K562 (cell line): Measurements from ENCODE around the gene MUC7. TPM values are rescaled to one million over a fixed set of nuclear protein-coding genes. Genes with fewer than 3 reads are reported as not detected.

ENCODE experiments used
- ATAC-seq: fragments of 200-7000 bp; cut with Tn5 transposase; 3 replicates; pipeline ENCODE4 v1.9.1; 2020; ENCODE audit warnings: moderate library complexity
- BruUV-seq: library from RNA; stranded (reverse); fragments of 400-500 nt; replicated peaks from 2 replicates; lab custom pipeline; 2021; lab: Mats Ljungman, UMichigan
- CTCF ChIA-PET: fragments of 300-600 bp; formaldehyde crosslinking; extraction: SDS; loops from one replicate; lab custom pipeline; 2021; ENCODE audit warnings: low intra/inter-chr PET ratio; lab: Yijun Ruan, JAX
- POLR2A ChIA-PET: fragments of 300-600, 350-650 bp; sonication (Branson Sonifier 250); formaldehyde crosslinking; extraction: SDS; loops from one replicate; lab custom pipeline; 2021; ENCODE audit warnings: antibody characterized with exemption, inconsistent platforms; lab: Yijun Ruan, JAX
- DNase-seq, 4 experiments: peaks; one replicate each; pipeline versions ENCODE4 v3.0.0 to v3.0.0-alpha.2; 2011 to 2018; ENCODE audit warnings: low spot score in 3 of 4, mixed read lengths in 3 of 4; ENCODE audit errors: extremely low read depth in 1 of 4
- FAIRE-seq: peaks from 2 replicates; lab custom pipeline; 2011; peaks lifted over from hg19 to GRCh38; lab: Jason Lieb, UNC
- H2AFZ ChIP-seq: 2 replicates; pipeline ENCODE4 v1.6.0; 2011; ENCODE audit warnings: low read depth, low read length, control low read depth, inconsistent platforms
- H3K27ac ChIP-seq: fragments of 200-600 bp; 3 replicates; pipeline ENCODE4 v1.8.0; 2011; ENCODE audit warnings: low read depth, mild to moderate bottlenecking, control low read depth, inconsistent platforms, low read length, moderate library complexity, mixed read lengths; ENCODE audit errors: extremely low read depth
- H3K27me3 ChIP-seq, 2 experiments: fragments of 300-600 bp in 1 of 2; 2 replicates in 1 of 2; 3 replicates in 1 of 2; pipeline versions ENCODE4 v1.6.0 to v1.8.0; 2011; ENCODE audit warnings: inconsistent platforms in 2 of 2, low read length in 2 of 2, mild to moderate bottlenecking in 1 of 2, mixed read lengths in 1 of 2, moderate library complexity in 1 of 2; ENCODE audit not compliant: control insufficient read depth in 2 of 2, insufficient read depth in 2 of 2
- H3K36me3 ChIP-seq: fragments of 300-600 bp; 3 replicates; pipeline ENCODE4 v1.8.0; 2011; ENCODE audit warnings: mild to moderate bottlenecking, low read length, inconsistent platforms; ENCODE audit not compliant: control insufficient read depth, insufficient read depth
- H3K4me1 ChIP-seq, 2 experiments: fragments of 200-600 bp in 1 of 2; replicated peaks in 1 of 2; 2 replicates in 1 of 2; 3 replicates in 1 of 2; pipeline versions ENCODE4 v1.5.1 to v1.8.0; 2011; ENCODE audit warnings: inconsistent platforms in 2 of 2, low read length in 2 of 2, mild to moderate bottlenecking in 1 of 2, mixed read lengths in 1 of 2, moderate library complexity in 1 of 2; ENCODE audit not compliant: control insufficient read depth in 2 of 2, insufficient read depth in 2 of 2
- H3K4me2 ChIP-seq: 2 replicates; pipeline ENCODE4 v1.6.1; 2011; ENCODE audit warnings: low read length, control low read depth, inconsistent platforms, mixed read lengths; ENCODE audit not compliant: insufficient read depth
- H3K4me3 ChIP-seq: fragments of 200-600 bp; sonication (generic), shearing (Covaris generic); 2 replicates; pipeline ENCODE4 v1.5.1; 2016; ENCODE audit warnings: control low read depth, inconsistent platforms
- H3K79me2 ChIP-seq: fragments of 200-600 bp; 3 replicates; pipeline ENCODE4 v1.8.0; 2011; ENCODE audit warnings: low read length, inconsistent platforms; ENCODE audit not compliant: control insufficient read depth, insufficient read depth
- H3K9ac ChIP-seq, 2 experiments: 2 replicates each; pipeline versions ENCODE4 v1.6.0 to v1.6.1; 2011; ENCODE audit warnings: low read depth in 2 of 2, low read length in 2 of 2, control low read depth in 1 of 2, inconsistent platforms in 1 of 2, mild to moderate bottlenecking in 1 of 2, mixed read lengths in 1 of 2; ENCODE audit not compliant: insufficient read depth in 1 of 2
- H3K9me1 ChIP-seq: one replicate; pipeline ENCODE4 v1.6.0; 2011; ENCODE audit warnings: inconsistent platforms, mild to moderate bottlenecking, low read length, moderate library complexity; ENCODE audit not compliant: control insufficient read depth, insufficient read depth
- H3K9me3 ChIP-seq: replicated peaks from 2 replicates; pipeline ENCODE4 v1.5.1; 2011; ENCODE audit warnings: low read depth, low read length, inconsistent platforms; ENCODE audit not compliant: control insufficient read depth, insufficient read depth
- H4K20me1 ChIP-seq: replicated peaks from 2 replicates; pipeline ENCODE4 v1.6.1; 2011; ENCODE audit warnings: low read length, inconsistent platforms, mixed read lengths; ENCODE audit not compliant: control insufficient read depth, insufficient read depth
- ZNF165 ChIP-seq: fragments of 250-450 bp; sonication (Bioruptor Pico); IDR thresholded peaks from 2 replicates; pipeline ENCODE4 v1.4.0; 2020; ENCODE audit warnings: borderline replicate concordance
- ZNF212 ChIP-seq: fragments of 450-650 bp; formaldehyde crosslinking; IDR thresholded peaks from 2 replicates; pipeline ENCODE4 v1.4.0; 2020; ENCODE audit warnings: mild to moderate bottlenecking
- WGBS: fragments of 100-300 bp; shearing (Covaris generic); methylation state at CpG from one replicate; pipeline ENCODE4 v1.1.6; 2016; ENCODE audit warnings: low coverage, mixed read lengths; ENCODE audit not compliant: insufficient coverage; ENCODE audit errors: missing lambda C conversion rate; 5-methylcytosine and 5-hydroxymethylcytosine counted together
- in situ Hi-C: fragments of 300-500 bp; cut with MboI; formaldehyde crosslinking; loops from 4 replicates; pipeline ENCODE4 v1.15.0; 2018; ENCODE audit warnings: inconsistent platforms, mixed read lengths
- intact Hi-C: fragments of 100-400 bp; cut with micrococcal nuclease; formaldehyde crosslinking; loops from 2 replicates; pipeline ENCODE4 v1.14.2; 2022
- polyA plus RNA-seq, 8 experiments: library from polyadenylated mRNA; depleted of rRNA in 4 of 8; stranded (reverse) in 5 of 8; unstranded in 3 of 8; fragments of >200 nt; fragmentation: Nextera tagmentation in 2 of 8; fragmentation: Illumina TruSeq in 1 of 8; extraction: Ambion mirVana in 2 of 8; extraction: Trizol in 1 of 8; gene quantifications; 2 replicates each; pipeline versions ENCODE4 v1.2.1 to v1.2.3, GENCODE V29; 2011 to 2014; ENCODE audit warnings: inconsistent platforms in 1 of 8, missing spikeins in 1 of 8
- total RNA-seq, 7 experiments: library from RNA; depleted of rRNA in 6 of 7; stranded (reverse); fragments of >200 nt in 6 of 7; fragmentation: Illumina TruSeq in 2 of 7; extraction: Trizol in 2 of 7; gene quantifications; 2 replicates each; pipeline versions ENCODE4 v1.2.1 to v1.2.3, GENCODE V29; 2011 to 2021; ENCODE audit warnings: low replicate concordance in 1 of 7
- TF ChIP-seq, protein P1 (sequence below): sonication (generic); formaldehyde crosslinking; IDR thresholded peaks from 2 replicates; pipeline ENCODE4 v1.8.0; 2023; ENCODE audit warnings: mild to moderate bottlenecking, missing genetic modification reagents

Gene MUC7
- total and polyA plus RNA-seq, 9 of the 15 experiments (the other 6 are each of a cell fraction or from before 2014, with no cell fraction given), result not detected

DNA sequence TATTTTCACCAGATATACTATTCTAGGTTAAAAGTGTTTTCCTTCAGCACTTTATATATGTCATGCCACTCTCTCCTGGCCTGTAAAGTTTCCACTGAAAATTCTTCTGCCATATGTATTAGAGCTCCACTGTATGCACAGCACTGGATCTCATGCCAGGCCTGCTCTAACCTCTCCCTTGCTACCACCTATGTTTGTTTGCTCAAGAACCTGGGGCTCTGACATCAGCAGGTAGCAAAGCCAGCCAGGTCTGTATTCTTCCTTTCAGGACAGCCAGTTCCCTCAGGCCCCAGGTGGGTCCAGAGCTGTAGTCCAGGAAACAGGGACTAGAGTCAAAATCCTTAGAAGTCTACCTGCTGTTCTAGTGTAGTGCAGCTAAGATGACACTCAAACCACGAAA is 19.1 kb upstream of the MUC7 start:
- Histone ChIP-seq H4K20me1 (no peaks in the 10 kb centered on the region), H3K27ac (no peak overlapping the region), H3K4me2 (no peak overlapping the region), H3K79me2 (no peaks in the 10 kb centered on the region), H2AFZ (no peak overlapping the region), H3K4me1 (no peaks in the 10 kb centered on the region), H3K9me3 (no peaks in the 10 kb centered on the region), H3K36me3 (no peaks in the 10 kb centered on the region), H3K9me1 (no peaks in the 10 kb centered on the region), H3K4me3 (no peak overlapping the region), H3K9ac (no peak overlapping the region), H3K27me3 (no peaks in the 10 kb centered on the region)
- DNase-seq (no peak), ATAC-seq (no peak), FAIRE-seq (no peak)
- BruUV-seq, result no TSS peak
- ChIA-PET POLR2A (no interaction called here), CTCF (no interaction called here)
- WGBS, result 0% methylated on average over 1 of the region's 1 CpG
- intact Hi-C loops, result no loop called here
- in situ Hi-C loops, result no loop called here
- TF ChIP-seq ZNF212 (no peak), ZNF165 (no peak)
- TF ChIP-seq, protein P1, sequence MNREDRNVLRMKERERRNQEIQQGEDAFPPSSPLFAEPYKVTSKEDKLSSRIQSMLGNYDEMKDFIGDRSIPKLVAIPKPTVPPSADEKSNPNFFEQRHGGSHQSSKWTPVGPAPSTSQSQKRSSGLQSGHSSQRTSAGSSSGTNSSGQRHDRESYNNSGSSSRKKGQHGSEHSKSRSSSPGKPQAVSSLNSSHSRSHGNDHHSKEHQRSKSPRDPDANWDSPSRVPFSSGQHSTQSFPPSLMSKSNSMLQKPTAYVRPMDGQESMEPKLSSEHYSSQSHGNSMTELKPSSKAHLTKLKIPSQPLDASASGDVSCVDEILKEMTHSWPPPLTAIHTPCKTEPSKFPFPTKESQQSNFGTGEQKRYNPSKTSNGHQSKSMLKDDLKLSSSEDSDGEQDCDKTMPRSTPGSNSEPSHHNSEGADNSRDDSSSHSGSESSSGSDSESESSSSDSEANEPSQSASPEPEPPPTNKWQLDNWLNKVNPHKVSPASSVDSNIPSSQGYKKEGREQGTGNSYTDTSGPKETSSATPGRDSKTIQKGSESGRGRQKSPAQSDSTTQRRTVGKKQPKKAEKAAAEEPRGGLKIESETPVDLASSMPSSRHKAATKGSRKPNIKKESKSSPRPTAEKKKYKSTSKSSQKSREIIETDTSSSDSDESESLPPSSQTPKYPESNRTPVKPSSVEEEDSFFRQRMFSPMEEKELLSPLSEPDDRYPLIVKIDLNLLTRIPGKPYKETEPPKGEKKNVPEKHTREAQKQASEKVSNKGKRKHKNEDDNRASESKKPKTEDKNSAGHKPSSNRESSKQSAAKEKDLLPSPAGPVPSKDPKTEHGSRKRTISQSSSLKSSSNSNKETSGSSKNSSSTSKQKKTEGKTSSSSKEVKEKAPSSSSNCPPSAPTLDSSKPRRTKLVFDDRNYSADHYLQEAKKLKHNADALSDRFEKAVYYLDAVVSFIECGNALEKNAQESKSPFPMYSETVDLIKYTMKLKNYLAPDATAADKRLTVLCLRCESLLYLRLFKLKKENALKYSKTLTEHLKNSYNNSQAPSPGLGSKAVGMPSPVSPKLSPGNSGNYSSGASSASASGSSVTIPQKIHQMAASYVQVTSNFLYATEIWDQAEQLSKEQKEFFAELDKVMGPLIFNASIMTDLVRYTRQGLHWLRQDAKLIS, result no peak
